GM08714 (cell line): ENCODE data around the gene DIP2A.

Experiments
- H3K4me3 ChIP-seq: fragments of 200-500 bp; sonication (Bioruptor generic); 2 replicates; pipeline ENCODE4 v1.5.1; 2014; ENCODE audit warnings: mild to moderate bottlenecking, low read length, inconsistent platforms
- ZNF274 ChIP-seq: IDR thresholded peaks from 2 replicates; pipeline ENCODE4 v1.6.1; 2012; ENCODE audit warnings: mild to moderate bottlenecking, low read depth, low read length

Gene DIP2A

DNA sequence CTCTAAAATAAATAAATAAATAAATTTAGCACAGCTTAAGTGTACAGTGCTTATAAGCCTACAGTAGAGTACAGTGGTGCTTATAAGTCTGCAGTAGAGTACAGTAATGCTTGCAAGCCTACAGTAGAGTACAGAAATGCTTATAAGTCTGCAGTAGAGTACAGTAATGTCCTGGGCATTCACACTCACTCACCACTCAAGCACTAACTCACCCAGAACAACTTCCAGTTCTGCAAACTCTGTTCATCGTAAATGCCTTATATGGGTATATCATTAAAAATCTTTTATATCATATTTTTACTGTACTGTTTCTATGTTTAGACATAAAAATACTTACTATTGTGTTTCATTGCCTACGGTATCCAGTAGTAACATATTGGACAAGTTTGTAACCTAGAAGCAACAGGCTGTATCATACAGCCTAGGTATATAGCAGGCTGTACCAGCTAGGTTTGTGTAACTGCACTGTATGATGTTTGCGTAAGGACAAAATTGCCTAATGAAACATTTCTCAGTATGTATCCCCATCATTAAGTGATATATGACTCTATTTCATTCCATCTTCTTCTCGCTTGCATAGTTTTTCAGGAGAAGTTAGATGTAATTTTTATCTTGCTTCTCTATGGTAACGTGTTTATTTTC lies 160.2 kb downstream of the DIP2A start:
- no peak overlapping the region for H3K4me3 ChIP-seq
- TF ChIP-seq ZNF274 = no peak
